Stimulated activated naive CD4-positive, alpha-beta T cell treated with Interleukin-2 at 50 U/mL for 16 hours (primary cell): ENCODE data around the gene PRR7.

Experiments used
- DNase-seq: peaks from one replicate; lab custom pipeline; 2025; lab: John Stamatoyannopoulos, UW

PRR7 gene

DNA sequence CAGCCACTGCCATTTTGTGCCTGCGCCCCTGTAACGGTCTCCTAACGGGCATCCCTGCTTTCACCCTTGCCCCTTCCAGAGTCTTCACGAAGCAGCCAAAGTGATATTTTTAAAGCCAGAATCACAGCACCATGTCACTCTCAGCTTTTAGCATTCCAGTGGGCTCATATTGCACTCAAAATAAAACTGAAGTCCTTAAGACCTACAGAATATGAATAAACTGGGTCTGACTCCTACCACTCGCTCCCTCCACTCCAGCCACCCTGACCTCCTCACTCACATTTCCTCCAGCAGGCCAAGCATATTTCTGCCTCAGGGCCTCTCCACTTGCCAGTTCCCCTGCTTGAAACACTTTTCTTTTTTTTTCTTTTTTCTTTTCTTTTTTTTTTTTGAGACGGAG lies 53.2 kb downstream of the PRR7 start:
- no peak for DNase-seq

DNA sequence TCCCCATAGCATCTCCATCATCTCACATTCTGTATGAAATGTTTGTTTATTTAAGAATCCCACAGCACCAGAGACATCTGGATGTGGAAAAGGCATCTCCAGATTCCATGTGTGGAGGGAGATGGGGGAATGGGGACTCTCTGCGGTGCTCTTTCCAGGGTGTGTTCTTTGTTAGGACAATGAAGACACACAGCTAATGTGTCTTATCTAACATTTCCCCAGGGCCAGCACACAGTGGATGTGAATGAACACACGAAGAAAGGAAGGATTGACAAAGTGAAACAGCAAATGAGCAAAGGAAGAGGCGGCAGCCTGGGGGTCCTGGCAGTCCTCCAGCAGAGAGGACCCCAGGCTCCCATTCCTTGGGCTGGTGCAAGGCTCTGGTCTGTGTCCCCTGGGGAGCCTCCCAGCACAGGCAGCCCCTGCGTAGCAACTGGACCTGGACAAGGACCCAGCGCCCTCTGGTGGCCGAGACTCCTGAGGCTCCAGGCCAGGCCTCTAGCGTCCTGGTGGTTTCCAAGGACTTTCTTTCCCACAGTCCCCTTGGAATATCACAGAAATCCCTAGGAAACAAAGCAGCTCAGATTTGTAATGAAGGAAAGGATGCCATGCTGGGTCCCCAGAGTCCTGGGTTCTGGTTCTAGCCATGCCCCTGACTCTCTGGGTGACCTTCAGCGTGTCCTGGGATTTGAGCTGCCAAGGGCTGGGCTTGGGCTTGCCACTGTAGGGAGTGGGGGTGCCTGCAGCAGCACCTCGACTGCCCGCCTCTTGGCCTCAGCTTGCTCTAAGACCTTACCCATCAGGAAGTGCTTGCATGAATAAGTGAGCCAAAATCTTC lies 54.3 kb downstream of the PRR7 start:
- DNase-seq, result peak; percentile 81

DNA sequence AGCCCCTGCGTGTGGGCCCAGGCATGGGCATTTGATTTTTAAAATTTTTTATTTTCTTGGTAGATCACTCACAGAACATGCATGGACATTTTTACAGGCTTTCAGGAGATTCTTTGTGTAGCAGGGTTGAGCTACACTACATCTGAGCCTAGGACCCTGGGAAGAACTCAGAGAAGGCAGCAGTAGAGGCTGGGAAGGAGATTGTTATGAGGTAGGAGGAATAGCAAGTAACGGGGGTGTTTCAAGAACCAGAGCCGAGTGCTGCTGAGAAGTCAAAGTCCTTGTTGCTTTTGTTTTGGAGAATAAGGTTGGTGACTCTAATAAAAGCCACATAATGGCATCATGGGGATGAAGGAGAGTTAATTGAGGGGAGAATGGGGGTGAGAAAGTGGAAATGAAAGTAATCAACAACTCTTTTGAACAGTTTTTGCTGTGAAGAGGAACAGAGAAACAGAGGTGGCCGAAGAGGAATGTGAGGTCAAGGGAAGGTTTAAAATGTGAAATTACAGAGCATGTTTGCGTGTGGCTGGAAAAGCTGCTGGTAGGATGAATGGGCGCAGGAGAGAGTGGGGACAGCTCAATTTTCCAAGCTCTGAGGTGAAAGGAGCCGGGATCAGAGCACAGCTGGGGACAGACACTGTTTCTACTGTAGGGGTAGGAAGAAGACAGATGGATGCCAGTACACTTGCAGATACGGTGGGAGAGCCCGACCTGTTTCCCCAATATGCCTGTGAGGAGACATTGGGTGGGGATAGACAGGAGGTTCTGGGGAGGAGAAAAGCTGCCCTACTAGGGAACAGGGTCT lies 55.5 kb downstream of the PRR7 start:
- no peak for DNase-seq

DNA sequence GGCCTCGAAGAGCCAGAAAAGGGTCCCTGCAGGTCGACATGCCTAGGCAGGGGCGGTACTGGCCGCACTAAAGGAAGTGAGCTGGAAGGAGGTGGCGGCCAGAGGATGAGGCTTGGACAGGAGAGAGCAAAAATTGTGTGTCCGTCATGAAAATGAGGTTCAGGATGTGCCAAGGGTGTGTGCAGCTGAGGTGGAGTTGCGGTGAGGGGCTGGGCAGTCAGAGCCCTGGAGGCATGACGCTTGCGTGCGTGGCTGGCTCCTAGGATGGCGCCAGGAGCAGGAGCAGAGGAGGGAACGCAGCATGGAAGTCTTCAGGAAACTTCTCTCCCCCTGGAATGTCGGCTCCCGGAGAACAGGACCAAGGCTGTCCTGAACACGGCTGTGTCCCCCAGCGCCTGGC lies 56.3 kb downstream of the PRR7 start:
- no peak for DNase-seq

DNA sequence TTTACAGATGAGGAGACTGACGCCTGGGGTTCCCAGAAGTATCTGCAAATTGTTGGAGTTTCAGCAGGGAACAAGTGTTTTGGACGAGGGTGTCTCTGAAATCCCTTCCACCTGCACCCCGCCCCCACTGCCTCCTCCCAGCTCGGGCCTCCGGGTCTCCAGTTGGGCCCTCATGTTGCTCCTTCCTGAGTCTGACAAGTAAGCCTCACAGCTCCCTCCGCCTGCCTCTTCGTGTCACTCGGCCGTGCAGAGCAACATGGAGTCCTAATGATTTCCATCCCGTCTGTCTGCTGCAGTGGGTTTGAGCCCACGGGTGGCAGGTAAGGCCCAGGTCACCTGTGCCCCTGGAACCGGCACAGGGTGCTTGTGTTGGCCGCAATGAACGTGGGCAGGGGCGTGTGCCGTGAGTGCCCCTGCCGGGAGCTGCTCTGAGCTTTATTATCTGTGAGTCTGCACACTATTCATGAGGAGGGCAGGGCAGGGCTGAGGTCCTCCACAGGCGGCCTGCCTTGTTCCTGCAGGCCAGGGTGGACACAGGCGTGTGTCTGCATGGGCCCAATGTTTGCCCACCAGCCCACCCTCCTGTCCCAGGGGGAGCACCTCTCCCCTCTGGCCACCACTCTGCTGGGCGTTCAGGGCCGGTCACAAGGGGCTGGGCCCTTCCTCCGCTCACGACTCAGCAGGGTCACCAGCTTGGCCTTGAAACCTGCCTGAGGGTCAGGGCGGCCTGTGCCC lies 56.9 kb downstream of the PRR7 start:
- no peak for DNase-seq

DNA sequence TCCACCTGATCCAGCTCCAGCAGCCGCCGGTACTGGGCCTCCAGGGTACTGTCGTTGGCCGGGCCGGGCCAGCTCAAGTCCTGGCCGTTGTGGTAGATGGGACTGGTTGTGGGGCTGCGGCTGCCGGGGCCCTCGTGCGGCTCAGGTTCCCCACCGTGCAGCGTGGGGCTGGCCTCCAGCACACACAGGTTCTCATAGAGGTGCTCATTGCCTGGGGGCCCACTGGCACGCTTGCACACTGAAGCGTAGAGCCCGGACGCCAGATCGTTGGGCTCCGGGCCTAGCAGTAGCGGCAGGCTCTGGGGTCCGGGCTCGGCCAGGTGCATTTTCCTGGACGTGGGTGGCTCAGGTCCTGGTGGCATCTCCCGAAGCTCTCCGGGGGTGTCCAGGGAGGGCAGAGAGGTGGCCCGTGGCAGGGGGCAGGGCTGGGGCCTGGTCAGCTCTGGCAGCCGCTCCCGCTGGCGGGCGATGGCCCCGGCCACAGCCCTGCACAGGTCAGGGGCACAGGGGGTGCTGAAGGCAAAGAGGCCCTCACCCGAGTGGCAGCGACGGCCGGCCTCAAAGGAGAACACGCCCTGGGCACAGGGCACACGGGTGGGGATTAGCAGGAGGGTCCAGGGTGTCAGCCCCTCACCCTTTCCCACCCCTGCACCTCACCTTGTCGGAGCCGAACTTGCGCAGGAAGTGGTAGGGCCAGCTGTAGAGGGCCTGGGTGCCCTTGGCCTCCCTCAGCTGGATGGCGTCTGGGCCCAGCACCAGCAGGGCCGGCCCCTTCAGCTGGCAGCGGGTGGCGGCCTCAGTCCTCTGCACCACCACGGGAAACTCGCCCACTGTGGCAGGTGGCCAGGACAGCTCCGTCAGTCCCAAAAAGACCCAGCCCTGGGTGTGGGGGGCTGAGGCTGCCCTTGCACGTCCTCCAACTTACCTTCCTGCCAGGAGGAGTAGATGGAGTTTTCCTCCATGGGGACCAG lies 57.8 kb downstream of the PRR7 start:
- no peak for DNase-seq

DNA sequence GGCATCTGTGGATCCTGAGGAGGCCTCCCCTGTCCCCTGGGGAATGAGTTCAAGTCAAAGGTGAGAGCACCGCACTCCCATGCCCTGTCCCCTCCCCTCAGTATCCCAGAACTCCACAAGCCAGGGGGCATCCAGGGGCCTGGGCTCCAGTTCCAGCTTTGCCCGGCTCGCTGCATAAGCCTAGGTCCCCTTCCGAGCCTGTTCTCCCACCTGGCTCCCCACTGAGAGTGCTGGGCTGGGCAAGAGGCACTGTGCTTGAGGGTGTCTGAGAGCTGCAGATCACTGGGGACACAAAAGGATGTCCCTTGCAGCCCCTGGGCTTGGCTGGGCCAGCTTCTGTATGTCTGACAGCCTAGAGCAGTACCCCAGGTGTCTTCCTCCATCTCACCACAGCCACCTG lies 58.5 kb downstream of the PRR7 start:
- DNase-seq, result no peak
